HL-60 (cell line): ENCODE data around the gene KRT39.

ENCODE experiments used
- GABPA ChIP-seq: IDR thresholded peaks from 2 replicates; pipeline ENCODE4 v1.6.1; 2012; ENCODE audit warnings: low read depth
- SPI1 ChIP-seq: IDR thresholded peaks from 2 replicates; pipeline ENCODE4 v1.6.1; 2012; ENCODE audit warnings: low read depth, mild to moderate bottlenecking, borderline replicate concordance
- TF ChIP-seq, protein P1 (sequence below): IDR thresholded peaks from one replicate; pipeline ENCODE4 v1.5.1; 2011; ENCODE audit warnings: low read length, control low read depth, inconsistent platforms; ENCODE audit not compliant: insufficient read depth

DNA sequence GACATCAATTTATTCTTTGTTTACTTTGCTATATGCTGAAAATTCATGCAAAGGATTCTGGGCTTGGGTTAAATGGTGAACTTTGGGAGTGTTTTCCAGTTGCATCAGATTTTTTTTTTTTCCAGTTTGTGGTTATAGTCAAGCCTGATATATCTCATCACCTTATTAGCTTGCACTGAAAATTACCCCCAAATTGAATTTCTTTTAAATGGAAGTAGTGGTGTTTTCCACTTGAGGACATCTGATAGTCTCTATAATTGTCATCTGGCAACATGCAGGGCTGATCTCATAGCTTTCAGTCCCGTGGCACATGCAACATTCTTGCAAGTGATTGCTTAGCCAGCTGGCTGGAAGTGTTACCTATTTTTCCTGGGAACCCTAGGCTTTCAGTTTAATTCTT lies 46.9 kb upstream of the KRT39 start:
- TF ChIP-seq, protein P1, sequence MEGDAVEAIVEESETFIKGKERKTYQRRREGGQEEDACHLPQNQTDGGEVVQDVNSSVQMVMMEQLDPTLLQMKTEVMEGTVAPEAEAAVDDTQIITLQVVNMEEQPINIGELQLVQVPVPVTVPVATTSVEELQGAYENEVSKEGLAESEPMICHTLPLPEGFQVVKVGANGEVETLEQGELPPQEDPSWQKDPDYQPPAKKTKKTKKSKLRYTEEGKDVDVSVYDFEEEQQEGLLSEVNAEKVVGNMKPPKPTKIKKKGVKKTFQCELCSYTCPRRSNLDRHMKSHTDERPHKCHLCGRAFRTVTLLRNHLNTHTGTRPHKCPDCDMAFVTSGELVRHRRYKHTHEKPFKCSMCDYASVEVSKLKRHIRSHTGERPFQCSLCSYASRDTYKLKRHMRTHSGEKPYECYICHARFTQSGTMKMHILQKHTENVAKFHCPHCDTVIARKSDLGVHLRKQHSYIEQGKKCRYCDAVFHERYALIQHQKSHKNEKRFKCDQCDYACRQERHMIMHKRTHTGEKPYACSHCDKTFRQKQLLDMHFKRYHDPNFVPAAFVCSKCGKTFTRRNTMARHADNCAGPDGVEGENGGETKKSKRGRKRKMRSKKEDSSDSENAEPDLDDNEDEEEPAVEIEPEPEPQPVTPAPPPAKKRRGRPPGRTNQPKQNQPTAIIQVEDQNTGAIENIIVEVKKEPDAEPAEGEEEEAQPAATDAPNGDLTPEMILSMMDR, result no peak
- no peak for TF ChIP-seq SPI1
- TF ChIP-seq GABPA, result no peak
